K562 (cell line): ENCODE measurements around the gene FGF21. TPM values are rescaled to one million over a fixed set of nuclear protein-coding genes. Genes with fewer than 3 reads are reported as not detected.

ENCODE experiments used
- AFF4 ChIP-seq: sonication (generic); formaldehyde crosslinking; IDR thresholded peaks from 2 replicates; pipeline ENCODE4 v1.8.0; 2023; ENCODE audit warnings: mild to moderate bottlenecking, missing genetic modification reagents
- CBX5 ChIP-seq: IDR thresholded peaks from 2 replicates; pipeline ENCODE4 v1.6.1; 2014; ENCODE audit warnings: low read depth, borderline replicate concordance
- COPS2 ChIP-seq: fragments of 450-650 bp; conservative IDR thresholded peaks from 2 replicates; pipeline ENCODE4 v1.6.1; 2016; ENCODE audit warnings: mild to moderate bottlenecking, moderate library complexity
- IFI16 ChIP-seq: fragments of 250-450 bp; sonication (Bioruptor Pico); IDR thresholded peaks from 2 replicates; pipeline ENCODE4 v2.1.2; 2022; ENCODE audit warnings: mild to moderate bottlenecking, inconsistent platforms
- NCOA4 ChIP-seq: fragments of 450-650 bp; IDR thresholded peaks from 2 replicates; pipeline ENCODE4 v1.6.1; 2018; ENCODE audit warnings: mild to moderate bottlenecking; ENCODE audit not compliant: partially characterized antibody
- PCBP2 ChIP-seq: fragments of 200-400 bp; formaldehyde crosslinking; IDR thresholded peaks from 2 replicates; pipeline ENCODE4 v1.6.1; 2018; ENCODE audit warnings: low read length, low read depth, mild to moderate bottlenecking, moderate library complexity; ENCODE audit not compliant: poor library complexity, severe bottlenecking
- RB1 ChIP-seq: fragments of 450-650 bp; IDR thresholded peaks from 2 replicates; pipeline ENCODE4 v1.6.1; 2017; ENCODE audit warnings: low read depth, mild to moderate bottlenecking
- RBM14 ChIP-seq: fragments of 200-400 bp; formaldehyde crosslinking; IDR thresholded peaks from 2 replicates; pipeline ENCODE4 v1.6.1; 2018; ENCODE audit warnings: low read depth, mild to moderate bottlenecking, low read length, moderate library complexity, borderline replicate concordance; ENCODE audit not compliant: insufficient read depth
- RREB1 ChIP-seq: fragments of 250-450 bp; sonication (Bioruptor Pico); IDR thresholded peaks from 2 replicates; pipeline ENCODE4 v1.4.0; 2020
- SIRT6 ChIP-seq: IDR thresholded peaks from one replicate; pipeline ENCODE4 v1.6.1; 2012; ENCODE audit warnings: low read depth, mild to moderate bottlenecking, control low read depth, inconsistent platforms, low read length, moderate library complexity
- SMARCB1 ChIP-seq: IDR thresholded peaks from 2 replicates; pipeline ENCODE4 v1.6.1; 2011; ENCODE audit warnings: improper control_type of control experiment, low read depth; ENCODE audit not compliant: insufficient read length
- TEAD1 ChIP-seq, 2 experiments: fragments of 450-650 bp in 1 of 2; sonication (generic) in 1 of 2; formaldehyde crosslinking; IDR thresholded peaks; 2 replicates each; pipeline versions ENCODE4 v1.4.0 to v1.8.0; 2020 to 2022; ENCODE audit warnings: mild to moderate bottlenecking in 2 of 2, missing genetic modification reagents in 1 of 2
- ZNF239 ChIP-seq: fragments of 250-450 bp; sonication (Bioruptor Pico); IDR thresholded peaks from 2 replicates; pipeline ENCODE4 v1.4.0; 2020; ENCODE audit warnings: mild to moderate bottlenecking
- ZNF395 ChIP-seq: fragments of 200-800 bp; sonication (Bioruptor generic); IDR thresholded peaks from 2 replicates; pipeline ENCODE4 v1.6.1; 2017; ENCODE audit warnings: missing genetic modification characterization, missing compliant biosample characterization
- ZNF76 ChIP-seq: fragments of 250-450 bp; sonication (Bioruptor Pico); IDR thresholded peaks from 2 replicates; pipeline ENCODE4 v1.4.0; 2020; ENCODE audit warnings: mild to moderate bottlenecking, moderate library complexity, borderline replicate concordance
- ZNF780A ChIP-seq: fragments of 250-450 bp; sonication (Bioruptor Pico); IDR thresholded peaks from 2 replicates; pipeline ENCODE4 v1.5.0; 2021; ENCODE audit warnings: mild to moderate bottlenecking
- polyA plus RNA-seq, 8 experiments: library from polyadenylated mRNA; depleted of rRNA in 4 of 8; stranded (reverse) in 5 of 8; unstranded in 3 of 8; fragments of >200 nt; fragmentation: Nextera tagmentation in 2 of 8; fragmentation: Illumina TruSeq in 1 of 8; extraction: Ambion mirVana in 2 of 8; extraction: Trizol in 1 of 8; gene quantifications; 2 replicates each; pipeline versions ENCODE4 v1.2.1 to v1.2.3, GENCODE V29; 2011 to 2014; ENCODE audit warnings: inconsistent platforms in 1 of 8, missing spikeins in 1 of 8
- total RNA-seq, 7 experiments: library from RNA; depleted of rRNA in 6 of 7; stranded (reverse); fragments of >200 nt in 6 of 7; fragmentation: Illumina TruSeq in 2 of 7; extraction: Trizol in 2 of 7; gene quantifications; 2 replicates each; pipeline versions ENCODE4 v1.2.1 to v1.2.3, GENCODE V29; 2011 to 2021; ENCODE audit warnings: low replicate concordance in 1 of 7

The FGF21 gene
- total and polyA plus RNA-seq, 9 of the 15 experiments (the other 6 are each of a cell fraction or from before 2014, with no cell fraction given): 0.04 to 0.77 (median 0.09) TPM; not detected in 6

GRCh38 chr19:48780631-48781391 is 25.5 kb downstream of the FGF21 start (continued):
- TF ChIP-seq RREB1 (CRISPR knock-in tag): no peak
- no peak for TF ChIP-seq CBX5
- TF ChIP-seq ZNF239: no peak
- 0 out of 2 replicates have a peak, but pooled peaks have one; percentile 82 for TF ChIP-seq ZNF395
- no peak for TF ChIP-seq IFI16 (CRISPR knock-in tag)
- TF ChIP-seq NCOA4: no peak
- TF ChIP-seq SIRT6: no peak
- TF ChIP-seq ZNF76 (CRISPR knock-in tag): no peak
- TF ChIP-seq TEAD1 (CRISPR knock-in tag; IDR thresholded peaks at IDR 0.05): 0 out of 4 replicates have a peak, but pooled peaks of 1 of the 2 experiments have one; percentile 8
- no peak for TF ChIP-seq PCBP2
- no peak for TF ChIP-seq AFF4 (CRISPR knock-in tag)
- no peak for TF ChIP-seq COPS2
- TF ChIP-seq ZNF780A (CRISPR knock-in tag): no peak
- TF ChIP-seq SMARCB1: no peak
- TF ChIP-seq RB1: no peak
- no peak for TF ChIP-seq RBM14
